AG04450 (cell line): ENCODE results near the gene ACYP2. TPM values are rescaled to one million over a fixed set of nuclear protein-coding genes. Genes with fewer than 3 reads are reported as not detected.

ENCODE experiments used
- CTCF ChIA-PET: fragments of 300-600, 350-600 bp; formaldehyde crosslinking; extraction: SDS; loops from one replicate; lab custom pipeline; 2022; ENCODE audit warnings: antibody characterized with exemption, inconsistent platforms; lab: Charles Lee
- POLR2A ChIA-PET: fragments of 350-600 bp; formaldehyde crosslinking; extraction: SDS; loops from one replicate; lab custom pipeline; 2021; ENCODE audit warnings: antibody characterized with exemption, inconsistent platforms; lab: Yijun Ruan, JAX
- DNase-seq: peaks from one replicate; pipeline ENCODE4 v3.0.0-alpha.2; 2011; ENCODE audit warnings: low read depth, low spot score
- H3K27ac ChIP-seq: one replicate; pipeline ENCODE4 v1.5.1; 2012; ENCODE audit warnings: low read depth, low read length, control low read depth
- H3K27me3 ChIP-seq: one replicate; pipeline ENCODE4 v1.6.0; 2012; ENCODE audit warnings: low read length; ENCODE audit not compliant: control insufficient read depth, insufficient read depth
- H3K4me3 ChIP-seq: 2 replicates; pipeline ENCODE4 v1.5.1; 2011; ENCODE audit warnings: mild to moderate bottlenecking, low read depth, low read length, control low read depth
- H3K9me3 ChIP-seq: 2 replicates; pipeline ENCODE4 v1.5.1; 2012; ENCODE audit warnings: low read length; ENCODE audit not compliant: control insufficient read depth, insufficient read depth
- polyA plus RNA-seq: library from polyadenylated mRNA; depleted of rRNA; stranded (reverse); fragments of >200 nt; gene quantifications from 2 replicates; pipeline ENCODE4 v1.2.3, GENCODE V29; 2011
- TF ChIP-seq, protein P1 (sequence below): IDR thresholded peaks from 2 replicates; pipeline ENCODE4 v1.5.1; 2011; ENCODE audit warnings: low read depth, low read length, control low read depth, inconsistent platforms

The ACYP2 gene
- polyA plus RNA-seq, 1 experiment, result 8.1 TPM

DNA sequence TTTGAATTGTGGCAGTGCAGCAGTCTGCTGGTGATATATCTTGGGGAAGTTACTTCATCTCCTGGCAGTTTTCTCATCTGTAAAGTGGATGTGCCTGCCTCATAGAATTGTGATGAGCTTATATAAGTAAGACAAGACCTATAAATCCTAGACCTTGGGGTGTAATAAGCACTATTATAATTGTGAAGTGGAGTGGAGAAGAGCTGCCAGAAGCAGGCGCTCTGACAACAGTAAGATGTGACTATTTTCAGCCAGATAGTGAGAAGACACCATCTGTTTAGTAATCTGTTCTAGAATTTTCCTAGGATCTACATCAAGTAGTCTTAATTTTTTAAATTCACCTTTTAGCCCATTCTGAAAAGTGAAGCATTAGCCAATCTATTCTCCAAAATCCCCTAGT lies 226.2 kb downstream of the ACYP2 start:
- TF ChIP-seq, protein P1, sequence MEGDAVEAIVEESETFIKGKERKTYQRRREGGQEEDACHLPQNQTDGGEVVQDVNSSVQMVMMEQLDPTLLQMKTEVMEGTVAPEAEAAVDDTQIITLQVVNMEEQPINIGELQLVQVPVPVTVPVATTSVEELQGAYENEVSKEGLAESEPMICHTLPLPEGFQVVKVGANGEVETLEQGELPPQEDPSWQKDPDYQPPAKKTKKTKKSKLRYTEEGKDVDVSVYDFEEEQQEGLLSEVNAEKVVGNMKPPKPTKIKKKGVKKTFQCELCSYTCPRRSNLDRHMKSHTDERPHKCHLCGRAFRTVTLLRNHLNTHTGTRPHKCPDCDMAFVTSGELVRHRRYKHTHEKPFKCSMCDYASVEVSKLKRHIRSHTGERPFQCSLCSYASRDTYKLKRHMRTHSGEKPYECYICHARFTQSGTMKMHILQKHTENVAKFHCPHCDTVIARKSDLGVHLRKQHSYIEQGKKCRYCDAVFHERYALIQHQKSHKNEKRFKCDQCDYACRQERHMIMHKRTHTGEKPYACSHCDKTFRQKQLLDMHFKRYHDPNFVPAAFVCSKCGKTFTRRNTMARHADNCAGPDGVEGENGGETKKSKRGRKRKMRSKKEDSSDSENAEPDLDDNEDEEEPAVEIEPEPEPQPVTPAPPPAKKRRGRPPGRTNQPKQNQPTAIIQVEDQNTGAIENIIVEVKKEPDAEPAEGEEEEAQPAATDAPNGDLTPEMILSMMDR, result no peak
- Histone ChIP-seq H3K27ac (no peak overlapping the region), H3K27me3 (no peaks in the 10 kb centered on the region), H3K9me3 (no peaks in the 10 kb centered on the region), H3K4me3 (no peak overlapping the region)
- no peak for DNase-seq
- ChIA-PET CTCF (interaction anchor here (0.9 kb wide), 1 partner anchor 363 kb away, joined by 3 read pairs; no protein-coding TSS in a partner anchor), POLR2A (no interaction called here)

DNA sequence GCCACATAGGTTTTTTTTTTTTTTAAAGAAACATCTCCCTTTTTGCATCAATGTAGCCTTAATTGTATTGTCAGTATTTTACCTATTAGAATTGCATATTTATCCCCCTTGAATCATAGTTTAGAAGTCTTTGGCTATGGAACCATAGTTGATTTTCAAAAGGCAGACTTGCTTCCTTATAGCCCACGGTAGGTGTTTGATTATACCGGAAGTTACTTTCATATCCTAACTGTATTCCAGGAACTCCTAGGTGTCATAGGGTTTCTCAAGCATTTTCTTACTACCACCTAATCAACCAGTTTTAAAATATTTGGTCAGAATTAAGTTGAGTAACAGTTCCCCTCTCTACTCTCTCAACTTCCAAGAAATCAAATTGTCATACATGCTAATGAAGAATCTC lies 227.2 kb downstream of the ACYP2 start:
- CTCF ChIA-PET, result interaction anchor here (0.7 kb wide), 1 partner anchor 137 kb away, joined by 3 read pairs; no protein-coding TSS in a partner anchor
- Histone ChIP-seq H3K4me3 (no peak overlapping the region), H3K9me3 (no peaks in the 10 kb centered on the region), H3K27ac (no peak overlapping the region), H3K27me3 (no peaks in the 10 kb centered on the region)
- TF ChIP-seq, protein P1, result no peak
- DNase-seq, result no peak
- POLR2A ChIA-PET, result no interaction called here

DNA sequence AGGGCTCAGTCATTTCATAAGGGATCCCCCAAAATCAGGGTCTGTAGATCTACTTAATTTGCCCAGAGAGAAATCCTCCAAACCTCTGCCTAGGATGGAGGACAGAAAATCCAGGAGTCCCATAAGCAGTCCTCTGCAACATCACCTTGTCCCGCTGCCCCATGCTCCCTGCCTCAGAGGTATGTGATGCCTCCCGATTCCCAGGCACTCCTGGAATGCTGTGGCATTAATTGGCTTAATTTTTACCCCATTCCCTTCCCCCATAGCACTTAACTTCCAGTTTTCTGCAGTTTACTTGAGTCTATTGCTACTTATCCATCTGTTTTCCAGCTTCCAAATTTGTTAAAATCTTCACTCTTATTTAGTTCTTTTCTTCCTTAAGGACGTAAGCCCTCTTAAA lies 232.2 kb downstream of the ACYP2 start:
- DNase-seq, result no peak
- Histone ChIP-seq H3K27me3 (no peaks in the 10 kb centered on the region), H3K9me3 (no peaks in the 10 kb centered on the region), H3K27ac (no peak overlapping the region), H3K4me3 (no peak overlapping the region)
- ChIA-PET POLR2A (no interaction called here), CTCF (no interaction called here)
- TF ChIP-seq, protein P1, result no peak

DNA sequence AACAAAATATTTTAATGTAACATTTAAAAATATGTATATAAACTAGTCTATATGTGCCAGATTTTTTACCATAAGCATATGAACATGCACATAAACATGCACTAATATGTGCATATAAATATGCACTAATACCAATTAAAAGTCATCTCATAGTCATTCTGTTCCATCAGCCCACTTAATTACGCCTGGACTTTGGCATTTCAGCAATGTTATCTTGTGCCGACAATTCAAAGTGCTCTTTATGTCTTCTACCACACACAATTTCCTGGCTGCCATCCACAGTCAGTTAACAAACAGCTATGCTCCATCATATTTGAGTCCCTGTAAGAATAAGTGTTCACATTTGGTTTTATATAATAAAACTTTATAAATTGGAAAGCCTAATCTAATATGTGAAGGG lies 233.2 kb downstream of the ACYP2 start:
- DNase-seq, result no peak
- POLR2A ChIA-PET, result no interaction called here
- CTCF ChIA-PET, result no interaction called here
- Histone ChIP-seq H3K9me3 (no peaks in the 10 kb centered on the region), H3K27ac (no peak overlapping the region), H3K27me3 (no peaks in the 10 kb centered on the region), H3K4me3 (no peak overlapping the region)
- TF ChIP-seq, protein P1, result no peak

DNA sequence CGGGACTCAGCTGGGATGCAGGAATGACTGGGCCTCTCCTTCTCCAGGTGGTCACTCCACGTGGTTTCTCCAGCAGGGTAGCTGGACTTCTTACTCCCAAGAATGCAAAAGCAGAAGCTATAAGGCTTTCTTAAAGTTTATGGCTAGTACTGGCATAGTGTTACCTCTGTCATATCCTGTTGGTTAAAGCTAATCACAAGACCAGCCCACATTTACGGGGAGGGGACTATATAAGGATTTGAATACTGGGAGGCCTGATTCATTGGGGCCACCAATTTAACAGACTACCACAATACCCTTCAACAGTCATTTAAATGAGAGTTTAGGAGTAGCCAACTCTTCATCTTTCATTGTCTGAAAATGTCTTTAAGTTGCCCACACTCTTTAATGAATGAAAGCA lies 235.0 kb downstream of the ACYP2 start:
- TF ChIP-seq, protein P1, result no peak

More for the DNA sequence above, 235.0 kb downstream of the ACYP2 start:
- ChIA-PET CTCF (no interaction called here), POLR2A (no interaction called here)
- no peak overlapping the region for H3K27ac ChIP-seq
- no peaks in the 10 kb centered on the region for H3K9me3 ChIP-seq
- no peak for DNase-seq
- no peaks in the 10 kb centered on the region for H3K27me3 ChIP-seq
- no peak overlapping the region for H3K4me3 ChIP-seq
